OCI-LY1 (cell line): Measurements from ENCODE around the gene GRAMD1B.

Experiments
- H2AFZ ChIP-seq: fragments of 200-600 bp; sonication (generic), shearing (Covaris generic); 2 replicates; pipeline ENCODE4 v1.6.0; 2014; ENCODE audit warnings: antibody characterized with exemption, mild to moderate bottlenecking, low read length
- H3F3A ChIP-seq: fragments of 200-600 bp; sonication (generic), shearing (Covaris generic); 2 replicates; pipeline ENCODE4 v1.6.0; 2014; ENCODE audit warnings: mild to moderate bottlenecking, antibody characterized with exemption, low read length, moderate library complexity; ENCODE audit not compliant: insufficient read depth
- H3K27ac ChIP-seq: fragments of 200-600 bp; sonication (generic); 2 replicates; pipeline ENCODE4 v1.5.1; 2014; ENCODE audit warnings: low read length, mixed run types, mild to moderate bottlenecking, low read depth; ENCODE audit not compliant: poor library complexity, severe bottlenecking
- H3K27me3 ChIP-seq: fragments of 200-600 bp; sonication (generic); 2 replicates; pipeline ENCODE4 v1.6.0; 2014; ENCODE audit warnings: antibody characterized with exemption, mild to moderate bottlenecking, low read length, moderate library complexity; ENCODE audit not compliant: insufficient read depth
- H3K36me3 ChIP-seq: fragments of 200-600 bp; sonication (generic); 2 replicates; pipeline ENCODE4 v1.6.1; 2014; ENCODE audit warnings: mild to moderate bottlenecking, antibody characterized with exemption, low read length, moderate library complexity, mixed read lengths; ENCODE audit not compliant: insufficient read depth
- H3K4me1 ChIP-seq: fragments of 200-600 bp; sonication (generic); 2 replicates; pipeline ENCODE4 v1.5.1; 2014; ENCODE audit warnings: mild to moderate bottlenecking, low read length, moderate library complexity; ENCODE audit not compliant: insufficient read depth, severe bottlenecking
- H3K4me2 ChIP-seq: fragments of 200-600 bp; sonication (generic), shearing (Covaris generic); 2 replicates; pipeline ENCODE4 v1.6.1; 2014; ENCODE audit warnings: low read length
- H3K4me3 ChIP-seq: fragments of 200-600 bp; sonication (generic); 2 replicates; pipeline ENCODE4 v1.5.1; 2014; ENCODE audit warnings: low read length, low read depth, mild to moderate bottlenecking, mixed read lengths; ENCODE audit not compliant: poor library complexity, severe bottlenecking
- H3K79me2 ChIP-seq: fragments of 200-600 bp; shearing (Covaris generic); 2 replicates; pipeline ENCODE4 v1.6.1; 2016; ENCODE audit warnings: mixed run types, low read length, mixed read lengths; ENCODE audit not compliant: insufficient read depth
- H3K9ac ChIP-seq: fragments of 200-600 bp; sonication (generic), shearing (Covaris generic); 2 replicates; pipeline ENCODE4 v1.6.1; 2014; ENCODE audit warnings: mild to moderate bottlenecking, low read length, mixed read lengths
- H3K9me2 ChIP-seq: fragments of 200-600 bp; sonication (generic), shearing (Covaris generic); 2 replicates; pipeline ENCODE4 v1.6.1; 2014; ENCODE audit warnings: low read depth, mild to moderate bottlenecking, low read length, mixed read lengths
- H3K9me3 ChIP-seq: fragments of 200-600 bp; shearing (Covaris generic); 2 replicates; pipeline ENCODE4 v1.6.1; 2014; ENCODE audit warnings: low read length, mixed read lengths
- H4K20me1 ChIP-seq: fragments of 200-600 bp; sonication (generic), shearing (Covaris generic); 2 replicates; pipeline ENCODE4 v1.6.0; 2016; ENCODE audit warnings: mild to moderate bottlenecking, low read length; ENCODE audit not compliant: insufficient read depth
- CTCF ChIP-seq: fragments of 200-600 bp; sonication (generic), shearing (Covaris generic); IDR thresholded peaks from 2 replicates; pipeline ENCODE4 v1.5.1; 2017; ENCODE audit warnings: mild to moderate bottlenecking, antibody characterized with exemption, low read length, moderate library complexity, mixed read lengths
- EZH2 ChIP-seq: fragments of 200-600 bp; sonication (generic), shearing (Covaris generic); IDR thresholded peaks from 2 replicates; pipeline ENCODE4 v1.8.0; 2017; ENCODE audit warnings: borderline replicate concordance, mixed run types, mild to moderate bottlenecking, antibody characterized with exemption, low read length, moderate library complexity, mixed read lengths

Gene GRAMD1B

GRCh38 chr11:123429913-123430720 is at the start of gene GRAMD1B:
TSS of gene GRAMD1B (plus strand) at chr11:123430269. CDS start at chr11:123430793, 524 bp downstream.
- H3K27me3 ChIP-seq, result no peaks in the 10 kb centered on the region
- H3K27ac ChIP-seq, result no peak within 1 kb of the TSS
- no peaks in the 10 kb centered on the region for H3K9me3 ChIP-seq
- H3K9me2 ChIP-seq, result no peaks in the 10 kb centered on the region
- no peaks in the 10 kb centered on the region for H3K36me3 ChIP-seq
- no peaks in the 10 kb centered on the region for H3F3A ChIP-seq
- H3K4me1 ChIP-seq, result no peaks in the 10 kb centered on the region
- H3K4me2 ChIP-seq, result no peak within 1 kb of the TSS
- no peak within 1 kb of the TSS for H3K4me3 ChIP-seq
- no peak within 1 kb of the TSS for H2AFZ ChIP-seq
- H4K20me1 ChIP-seq, result no peaks in the 10 kb centered on the region
- no peak for TF ChIP-seq CTCF
- no peak for TF ChIP-seq EZH2
- H3K79me2 ChIP-seq, result no peaks in the 10 kb centered on the region
- no peak within 1 kb of the TSS for H3K9ac ChIP-seq

- no peaks in the 10 kb centered on the region for H3K79me2 ChIP-seq
- no peaks in the 10 kb centered on the region for H3K36me3 ChIP-seq
- H3K9ac ChIP-seq, result no peak overlapping the region
- no peaks in the 10 kb centered on the region for H3F3A ChIP-seq
- no peaks in the 10 kb centered on the region for H3K4me1 ChIP-seq
- no peaks in the 10 kb centered on the region for H4K20me1 ChIP-seq
- H3K9me3 ChIP-seq, result no peaks in the 10 kb centered on the region
- TF ChIP-seq CTCF (no peak), EZH2 (no peak)
- H3K9me2 ChIP-seq, result no peaks in the 10 kb centered on the region
- H3K4me2 ChIP-seq, result no peak overlapping the region
- H3K4me3 ChIP-seq, result no peak overlapping the region
- H2AFZ ChIP-seq, result no peak overlapping the region
- no peaks in the 10 kb centered on the region for H3K27me3 ChIP-seq
- H3K27ac ChIP-seq, result no peak overlapping the region
Observed at GRCh38 chr11:123381149-123381548, 48.9 kb upstream of the GRAMD1B start.

GRCh38 chr11:123381817-123382554 is 48.1 kb upstream of the GRAMD1B start:
- Histone ChIP-seq H3K27ac (no peak overlapping the region), H3K4me2 (no peak overlapping the region)

More at GRCh38 chr11:123381817-123382554, 48.1 kb upstream of the GRAMD1B start:
- no peaks in the 10 kb centered on the region for H3K4me1 ChIP-seq
- H4K20me1 ChIP-seq, result no peaks in the 10 kb centered on the region
- no peak overlapping the region for H3K4me3 ChIP-seq
- H3K36me3 ChIP-seq, result no peaks in the 10 kb centered on the region
- H3K27me3 ChIP-seq, result no peaks in the 10 kb centered on the region
- no peak overlapping the region for H2AFZ ChIP-seq
- H3K9me2 ChIP-seq, result no peaks in the 10 kb centered on the region
- no peak for TF ChIP-seq EZH2
- TF ChIP-seq CTCF, result no peak
- H3F3A ChIP-seq, result no peaks in the 10 kb centered on the region
- H3K79me2 ChIP-seq, result no peaks in the 10 kb centered on the region
- no peaks in the 10 kb centered on the region for H3K9me3 ChIP-seq
- H3K9ac ChIP-seq, result no peak overlapping the region
